Measurements from ENCODE around the gene PPM1N. TPM values are rescaled to one million over a fixed set of nuclear protein-coding genes. Genes with fewer than 3 reads are reported as not detected.

The PPM1N gene
- total and polyA plus RNA-seq, 8 donors = 0.92 to 5.2 (median 1.9) TPM; not detected in 3

- peaks cover 32 to 52% (median 46%) of the 10 kb centered on the region in 4 donors for H3K36me3 ChIP-seq
- peaks cover 0 to 10% (median 10%) of the 10 kb centered on the region in 3 donors for H3K27me3 ChIP-seq
- no peak for DNase-seq
- peak overlapping the region in 1 of 4 donors; percentile 45 for H3K4me3 ChIP-seq
- H3K4me1 ChIP-seq = peaks cover 18 to 67% (median 38%) of the 10 kb centered on the region in 4 donors
- intact Hi-C loops (cut with DNase I; ENCODE audit: low total_unique reads) = loop anchor here (10.0 kb wide), 1 partner anchor 117 kb away; no protein-coding TSS in a partner anchor
- WGBS, 5 donors = 58 to 69% (median 63%) methylated on average over 15 of the region's 15 CpGs
- no peaks in the 10 kb centered on the region for H3K9me3 ChIP-seq
- TF ChIP-seq EP300 (IDR thresholded peaks at IDR 0.05) = no peak
- TF ChIP-seq POLR2A (IDR thresholded peaks at IDR 0.05) = no peak
- TF ChIP-seq CTCF (IDR thresholded peaks at IDR 0.05) = no peak
- peak in 1 of 3 donors; percentile 17 for TF ChIP-seq POLR2AphosphoS5 (IDR thresholded peaks at IDR 0.05)
- H3K27ac ChIP-seq = peak overlapping the region; percentile 9 to 72 (median 59)
These were observed 29.5 kb downstream of the PPM1N start for GRCh38 chr19:45527731-45528130.

- 13 to 26% (median 20%) methylated on average over 17 of the region's 17 CpGs for WGBS, 5 donors
- TF ChIP-seq POLR2A (IDR thresholded peaks at IDR 0.05) (no peak), EP300 (IDR thresholded peaks at IDR 0.05) (no peak), CTCF (IDR thresholded peaks at IDR 0.05) (no peak), POLR2AphosphoS5 (IDR thresholded peaks at IDR 0.05) (no peak)
- peak in 1 of 2 donors; percentile 76 for DNase-seq
- intact Hi-C loops (cut with DNase I; ENCODE audit: low total_unique reads) = loop anchor here (10.0 kb wide), 1 partner anchor 117 kb away; no protein-coding TSS in a partner anchor
- Histone ChIP-seq H3K4me1 (peaks cover 18 to 62% (median 38%) of the 10 kb centered on the region in 4 donors), H3K27ac (peak overlapping the region; percentile 9 to 72 (median 59)), H3K36me3 (peaks cover 30 to 47% (median 41%) of the 10 kb centered on the region in 4 donors), H3K9me3 (no peaks in the 10 kb centered on the region), H3K4me3 (peak overlapping the region; percentile 39 to 49 (median 46)), H3K27me3 (peaks cover 0 to 10% (median 10%) of the 10 kb centered on the region in 3 donors)
These were observed 30.0 kb downstream of the PPM1N start for GRCh38 chr19:45528149-45528743.

- peak; percentile 70 to 90 for DNase-seq
- Histone ChIP-seq H3K36me3 (peaks cover 29 to 41% (median 38%) of the 10 kb centered on the region in 4 donors), H3K4me3 (peak overlapping the region; percentile 39 to 49 (median 46)), H3K27me3 (peaks cover 0 to 10% (median 10%) of the 10 kb centered on the region in 3 donors), H3K4me1 (peaks cover 18 to 57% (median 35%) of the 10 kb centered on the region in 4 donors), H3K27ac (peak overlapping the region; percentile 9 to 72 (median 59)), H3K9me3 (no peaks in the 10 kb centered on the region)
- WGBS, 5 donors = 5 to 14% (median 6%) methylated on average over 18 to 49 of the region's 49 CpGs
- intact Hi-C loops (cut with DNase I; ENCODE audit: low total_unique reads) = loop anchor here (10.0 kb wide), 1 partner anchor 116 kb away; no protein-coding TSS in a partner anchor
- TF ChIP-seq CTCF (IDR thresholded peaks at IDR 0.05) (peak in 1 of 7 experiments; percentile 6), POLR2AphosphoS5 (IDR thresholded peaks at IDR 0.05) (no peak)
These were observed 30.6 kb downstream of the PPM1N start for GRCh38 chr19:45528744-45529419.

GRCh38 chr19:45529420-45529785 is 31.2 kb downstream of the PPM1N start:
- peaks cover 0 to 10% (median 10%) of the 10 kb centered on the region in 3 donors for H3K27me3 ChIP-seq
- H3K4me1 ChIP-seq = peaks cover 18 to 52% (median 33%) of the 10 kb centered on the region in 4 donors
- peaks cover 24 to 35% (median 33%) of the 10 kb centered on the region in 4 donors for H3K36me3 ChIP-seq
- H3K4me3 ChIP-seq = peak overlapping the region; percentile 39 to 49 (median 46)
- no peaks in the 10 kb centered on the region for H3K9me3 ChIP-seq
- no peak for TF ChIP-seq POLR2A (IDR thresholded peaks at IDR 0.05)
- TF ChIP-seq POLR2AphosphoS5 (IDR thresholded peaks at IDR 0.05) = no peak
- TF ChIP-seq CTCF (IDR thresholded peaks at IDR 0.05) = no peak
- TF ChIP-seq EP300 (IDR thresholded peaks at IDR 0.05) = no peak
- intact Hi-C loops (cut with DNase I; ENCODE audit: low total_unique reads) = loop anchor here (10.0 kb wide), 1 partner anchor 115 kb away; no protein-coding TSS in a partner anchor
- WGBS, 5 donors = 23 to 31% (median 28%) methylated on average over 13 to 14 of the region's 14 CpGs
- no peak overlapping the region for H3K27ac ChIP-seq
- DNase-seq = no peak

Data from stomach (tissue), 9 donors.